Measurements from ENCODE around the gene RGL3. TPM values are rescaled to one million over a fixed set of nuclear protein-coding genes. Genes with fewer than 3 reads are reported as not detected.
"Not testable (repeated sequence)": the region's sequence is repeated elsewhere in the genome, so short reads cannot be mapped to it uniquely, and the experiment has no call there.

The RGL3 gene
- polyA plus RNA-seq, 3 donors = 67.6 to 137 (median 119) TPM

GRCh38 chr19:11364935-11365334 is 54.2 kb downstream of the RGL3 start:
- no peak for DNase-seq

GRCh38 chr19:11364296-11364904 is 54.7 kb downstream of the RGL3 start:
- DNase-seq = no peak

GRCh38 chr19:11363881-11364280 is 55.2 kb downstream of the RGL3 start:
- DNase-seq = no peak

GRCh38 chr19:11361771-11362731 is 57.1 kb downstream of the RGL3 start:
- no peak for DNase-seq

GRCh38 chr19:11361037-11361770 is 57.9 kb downstream of the RGL3 start:
- DNase-seq = no peak

GRCh38 chr19:11359421-11359820 is 59.7 kb downstream of the RGL3 start:
- DNase-seq = no peak

GRCh38 chr19:11356676-11357550 is 62.2 kb downstream of the RGL3 start:
- DNase-seq = no peak

- DNase-seq = no peak
Observed at GRCh38 chr19:11356074-11356397, 63.1 kb downstream of the RGL3 start.

GRCh38 chr19:11355160-11356073 is 63.7 kb downstream of the RGL3 start, which contains the start of gene PLPPR2:
Gene PLPPR2 (plus strand): TSS chr19:11355432. CDS start chr19:11357674, 2,242 bp downstream.
- peak; percentile 86 for DNase-seq

- DNase-seq = not testable (repeated sequence)
Observed at GRCh38 chr19:11354102-11354501, 65.0 kb downstream of the RGL3 start.

- no peak for DNase-seq
Observed at GRCh38 chr19:11349171-11349570, 69.9 kb downstream of the RGL3 start.

- no peak for DNase-seq
Observed at GRCh38 chr19:11347546-11348039, 71.5 kb downstream of the RGL3 start.

GRCh38 chr19:11346104-11346940 is 72.8 kb downstream of the RGL3 start, which contains the start of the genes CCDC159 and TMEM205:
Gene CCDC159 (plus strand): TSS chr19:11346519. CDS start chr19:11346607, 88 bp downstream.
Gene TMEM205 (minus strand): TSS chr19:11346268. CDS start chr19:11345619, 649 bp downstream.
- DNase-seq = peak; percentile 99

- no peak for DNase-seq
Observed at GRCh38 chr19:11345122-11345803, 73.9 kb downstream of the RGL3 start.

Measured in renal pelvis (tissue), 4 donors.